Stomach smooth muscle (tissue), 2 donors: ENCODE measurements around the gene CMIP.

Experiments used
- H3K27ac ChIP-seq: one replicate; pipeline ENCODE4 v1.7.0; 2013; ENCODE audit warnings: mild to moderate bottlenecking, low read length, inconsistent platforms
- H3K27me3 ChIP-seq, 2 donors: one replicate each; pipeline ENCODE4 v1.7.0; 2013; ENCODE audit warnings: low read length in 2 of 2; ENCODE audit not compliant: insufficient read depth in 2 of 2, control insufficient read depth in 1 of 2
- H3K36me3 ChIP-seq, 2 donors: one replicate each; pipeline ENCODE4 v1.7.0; 2013; ENCODE audit warnings: low read length in 2 of 2; ENCODE audit not compliant: control insufficient read depth in 2 of 2, insufficient read depth in 2 of 2
- H3K4me1 ChIP-seq: one replicate; pipeline ENCODE4 v1.7.0; 2013; ENCODE audit warnings: low read length; ENCODE audit not compliant: control insufficient read depth, insufficient read depth
- H3K4me3 ChIP-seq, 2 donors: one replicate each; pipeline ENCODE4 v1.7.0; 2013; ENCODE audit warnings: low read length in 2 of 2
- H3K9ac ChIP-seq, 2 donors: one replicate each; pipeline ENCODE4 v1.7.0; 2013; ENCODE audit warnings: low read length in 2 of 2, mild to moderate bottlenecking in 1 of 2
- H3K9me3 ChIP-seq, 2 donors: one replicate each; pipeline ENCODE4 v1.7.0; 2013; ENCODE audit warnings: low read length in 2 of 2; ENCODE audit not compliant: control insufficient read depth in 2 of 2
- donor health status: healthy.
- donor health status: Pancreatic carcinoma.

The CMIP gene

GRCh38 chr16:81514568-81515258, 70.1 kb downstream of the CMIP start:
- H3K4me3 ChIP-seq, result no peak overlapping the region
- H3K27me3 ChIP-seq, result no peaks in the 10 kb centered on the region
- no peak overlapping the region for H3K27ac ChIP-seq
- H3K4me1 ChIP-seq, result peaks cover 15% of the 10 kb centered on the region
- H3K36me3 ChIP-seq, result no peaks in the 10 kb centered on the region
- no peaks in the 10 kb centered on the region for H3K9me3 ChIP-seq
- no peak overlapping the region for H3K9ac ChIP-seq

GRCh38 chr16:81515281-81515680, 70.7 kb downstream of the CMIP start:
- peaks cover 15% of the 10 kb centered on the region for H3K4me1 ChIP-seq
- H3K9ac ChIP-seq, result no peak overlapping the region
- H3K9me3 ChIP-seq, result no peaks in the 10 kb centered on the region

GRCh38 chr16:81515721-81516120, 71.1 kb downstream of the CMIP start:
- Histone ChIP-seq H3K4me1 (peaks cover 15% of the 10 kb centered on the region), H3K9ac (no peak overlapping the region), H3K9me3 (no peaks in the 10 kb centered on the region), H3K4me3 (no peak overlapping the region), H3K36me3 (no peaks in the 10 kb centered on the region), H3K27me3 (no peaks in the 10 kb centered on the region), H3K27ac (no peak overlapping the region)

More at GRCh38 chr16:81515281-81515680, 70.7 kb downstream of the CMIP start:
- Histone ChIP-seq H3K27me3 (no peaks in the 10 kb centered on the region), H3K36me3 (no peaks in the 10 kb centered on the region), H3K27ac (no peak overlapping the region), H3K4me3 (no peak overlapping the region)

GRCh38 chr16:81516478-81517149, 72.0 kb downstream of the CMIP start:
- Histone ChIP-seq H3K9ac (no peak overlapping the region), H3K27ac (no peak overlapping the region), H3K27me3 (no peaks in the 10 kb centered on the region), H3K4me1 (peaks cover 15% of the 10 kb centered on the region), H3K9me3 (no peaks in the 10 kb centered on the region), H3K4me3 (no peak overlapping the region), H3K36me3 (no peaks in the 10 kb centered on the region)

- no peak overlapping the region for H3K27ac ChIP-seq
- H3K9ac ChIP-seq, result no peak overlapping the region
- peaks cover 15% of the 10 kb centered on the region for H3K4me1 ChIP-seq
- H3K9me3 ChIP-seq, result no peaks in the 10 kb centered on the region
- H3K4me3 ChIP-seq, result no peak overlapping the region
- no peaks in the 10 kb centered on the region for H3K36me3 ChIP-seq
- H3K27me3 ChIP-seq, result no peaks in the 10 kb centered on the region
Observed at GRCh38 chr16:81517150-81517499, 72.5 kb downstream of the CMIP start.

GRCh38 chr16:81517629-81518438, 73.2 kb downstream of the CMIP start:
- H3K27me3 ChIP-seq, result no peaks in the 10 kb centered on the region
- H3K9ac ChIP-seq, result no peak overlapping the region
- peaks cover 15% of the 10 kb centered on the region for H3K4me1 ChIP-seq
- no peak overlapping the region for H3K27ac ChIP-seq
- H3K4me3 ChIP-seq, result no peak overlapping the region
- no peaks in the 10 kb centered on the region for H3K9me3 ChIP-seq
- no peaks in the 10 kb centered on the region for H3K36me3 ChIP-seq

- Histone ChIP-seq H3K36me3 (peaks cover 0 to 2% of the 10 kb centered on the region in 2 donors), H3K27me3 (no peaks in the 10 kb centered on the region), H3K4me1 (peaks cover 11% of the 10 kb centered on the region), H3K27ac (no peak overlapping the region), H3K4me3 (no peak overlapping the region), H3K9ac (no peak overlapping the region), H3K9me3 (no peaks in the 10 kb centered on the region)
Observed at GRCh38 chr16:81518439-81518757, 73.8 kb downstream of the CMIP start.

GRCh38 chr16:81519301-81520150, 74.9 kb downstream of the CMIP start:
- Histone ChIP-seq H3K27ac (no peak overlapping the region), H3K27me3 (no peaks in the 10 kb centered on the region), H3K9me3 (no peaks in the 10 kb centered on the region), H3K9ac (no peak overlapping the region), H3K4me3 (no peak overlapping the region), H3K36me3 (peaks cover 0 to 2% of the 10 kb centered on the region in 2 donors), H3K4me1 (peaks cover 2% of the 10 kb centered on the region)

GRCh38 chr16:81520151-81520470, 75.5 kb downstream of the CMIP start:
- H3K9me3 ChIP-seq, result no peaks in the 10 kb centered on the region
- no peak overlapping the region for H3K9ac ChIP-seq
- H3K27ac ChIP-seq, result no peak overlapping the region
- H3K36me3 ChIP-seq, result peaks cover 0 to 2% of the 10 kb centered on the region in 2 donors
- no peak overlapping the region for H3K4me3 ChIP-seq
- H3K27me3 ChIP-seq, result no peaks in the 10 kb centered on the region
- H3K4me1 ChIP-seq, result peaks cover 2% of the 10 kb centered on the region

- Histone ChIP-seq H3K36me3 (peaks cover 0 to 2% of the 10 kb centered on the region in 2 donors), H3K9me3 (no peaks in the 10 kb centered on the region), H3K27me3 (no peaks in the 10 kb centered on the region), H3K9ac (no peak overlapping the region), H3K4me3 (no peak overlapping the region), H3K27ac (no peak overlapping the region), H3K4me1 (peaks cover 2% of the 10 kb centered on the region)
Observed at GRCh38 chr16:81520560-81521135, 76.0 kb downstream of the CMIP start.
